MM.1S (cell line): ENCODE results near the gene RNU1-3.

Experiments used
- EZH2 ChIP-seq: fragments of 300-600 bp; sonication (generic); optimal IDR thresholded peaks from 2 replicates; pipeline ENCODE3; 2017; ENCODE audit warnings: low read depth, mild to moderate bottlenecking, antibody characterized with exemption, low read length, mixed read lengths
- EZH2phosphoT487 ChIP-seq: fragments of 300-600 bp; sonication (generic); IDR thresholded peaks from 2 replicates; pipeline ENCODE4 v1.6.1; 2018; ENCODE audit warnings: antibody characterized with exemption, low read length
- TF ChIP-seq, protein P1 (sequence below): fragments of 300-600 bp; sonication (generic); IDR thresholded peaks from 2 replicates; pipeline ENCODE4 v1.5.1; 2016; ENCODE audit warnings: antibody characterized with exemption, low read length, mixed read lengths

DNA sequence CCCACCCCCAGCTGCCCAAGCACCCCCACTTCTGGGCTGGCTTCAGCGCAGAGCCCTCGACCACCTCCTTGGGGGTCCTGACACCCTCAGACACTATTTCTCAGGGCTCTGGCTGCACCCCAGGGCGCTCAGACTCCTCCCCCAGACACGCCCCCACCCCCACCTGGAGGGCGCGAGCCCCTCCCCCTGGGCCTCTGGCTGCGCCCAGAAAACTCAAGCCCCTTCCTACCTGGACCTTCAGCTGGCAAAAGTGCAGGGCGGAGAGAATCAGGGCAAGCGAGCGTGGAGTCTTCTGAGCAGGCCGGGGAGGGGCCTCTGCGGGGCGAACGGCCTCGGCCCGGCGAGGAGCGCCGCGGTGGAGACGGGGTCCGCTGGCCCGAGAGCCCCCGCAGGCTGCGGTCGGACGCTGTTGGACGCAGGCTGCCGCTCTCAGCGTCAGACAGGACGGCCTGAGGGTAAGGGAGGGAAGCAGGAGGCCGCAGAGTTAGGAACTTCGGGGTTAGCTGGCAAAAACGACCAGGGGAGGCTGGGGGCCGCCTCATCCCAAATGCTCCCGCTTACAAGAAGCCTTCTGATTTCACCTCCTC, 36.0 kb downstream of the RNU1-3 start:
- TF ChIP-seq EZH2 (no peak), EZH2phosphoT487 (no peak)
- TF ChIP-seq, protein P1, sequence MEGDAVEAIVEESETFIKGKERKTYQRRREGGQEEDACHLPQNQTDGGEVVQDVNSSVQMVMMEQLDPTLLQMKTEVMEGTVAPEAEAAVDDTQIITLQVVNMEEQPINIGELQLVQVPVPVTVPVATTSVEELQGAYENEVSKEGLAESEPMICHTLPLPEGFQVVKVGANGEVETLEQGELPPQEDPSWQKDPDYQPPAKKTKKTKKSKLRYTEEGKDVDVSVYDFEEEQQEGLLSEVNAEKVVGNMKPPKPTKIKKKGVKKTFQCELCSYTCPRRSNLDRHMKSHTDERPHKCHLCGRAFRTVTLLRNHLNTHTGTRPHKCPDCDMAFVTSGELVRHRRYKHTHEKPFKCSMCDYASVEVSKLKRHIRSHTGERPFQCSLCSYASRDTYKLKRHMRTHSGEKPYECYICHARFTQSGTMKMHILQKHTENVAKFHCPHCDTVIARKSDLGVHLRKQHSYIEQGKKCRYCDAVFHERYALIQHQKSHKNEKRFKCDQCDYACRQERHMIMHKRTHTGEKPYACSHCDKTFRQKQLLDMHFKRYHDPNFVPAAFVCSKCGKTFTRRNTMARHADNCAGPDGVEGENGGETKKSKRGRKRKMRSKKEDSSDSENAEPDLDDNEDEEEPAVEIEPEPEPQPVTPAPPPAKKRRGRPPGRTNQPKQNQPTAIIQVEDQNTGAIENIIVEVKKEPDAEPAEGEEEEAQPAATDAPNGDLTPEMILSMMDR: no peak
